Ascending aorta (tissue), 2 donors: Measurements from ENCODE around the gene EN1. TPM values are rescaled to one million over a fixed set of nuclear protein-coding genes. Genes with fewer than 3 reads are reported as not detected.

ENCODE experiments used
- DNase-seq, 2 donors: peaks; one replicate each; pipeline ENCODE4 v3.0.0-alpha.2; 2019; ENCODE audit warnings: low spot score in 2 of 2
- H3K27ac ChIP-seq, 2 donors: fragments of 200-600 bp; sonication (generic); one replicate each; pipeline ENCODE4 v1.5.1; 2016 to 2017; ENCODE audit warnings: mild to moderate bottlenecking in 1 of 2
- H3K27me3 ChIP-seq: fragments of 200-600 bp; sonication (generic); one replicate; pipeline ENCODE4 v1.5.1; 2017
- H3K36me3 ChIP-seq, 2 donors: fragments of 200-600 bp; sonication (generic); one replicate each; pipeline ENCODE4 v1.5.1; 2016
- H3K4me1 ChIP-seq, 2 donors: fragments of 200-600 bp; sonication (generic); one replicate each; pipeline ENCODE4 v1.5.1; 2016 to 2017; ENCODE audit warnings: mild to moderate bottlenecking in 1 of 2
- H3K4me3 ChIP-seq, 2 donors: fragments of 200-600 bp; sonication (generic); one replicate each; pipeline ENCODE4 v1.5.1; 2016 to 2017; ENCODE audit warnings: mild to moderate bottlenecking in 1 of 2
- H3K9me3 ChIP-seq, 2 donors: fragments of 200-600 bp; sonication (generic); one replicate each; pipeline ENCODE4 v1.5.1; 2016
- CTCF ChIP-seq, 3 experiments: fragments of 200-600 bp in 2 of 3; fragments of 450-650 bp in 1 of 3; sonication (generic) in 2 of 3; IDR thresholded peaks; one replicate each; pipeline ENCODE4 v1.5.1; 2016 to 2019; ENCODE audit warnings: antibody characterized with exemption in 3 of 3, mild to moderate bottlenecking in 1 of 3, moderate library complexity in 1 of 3
- intact Hi-C: fragments of 100-400 bp; cut with DNase I; formaldehyde crosslinking; loops from one replicate; pipeline ENCODE4 v1.15.1; 2023
- total RNA-seq: library from RNA; depleted of rRNA; stranded (reverse); fragments of >200 nt; gene quantifications from one replicate; pipeline ENCODE4 v1.1.0, GENCODE V29; 2016

Gene EN1
- total RNA-seq, 1 donor from 2014 or later = not detected

- Histone ChIP-seq H3K9me3 (no peaks in the 10 kb centered on the region), H3K27me3 (peaks cover 35% of the 10 kb centered on the region), H3K4me3 (no peak overlapping the region), H3K36me3 (no peaks in the 10 kb centered on the region), H3K4me1 (peaks cover 0 to 17% of the 10 kb centered on the region in 2 donors), H3K27ac (no peak overlapping the region)
- intact Hi-C loops = no loop called here
- TF ChIP-seq CTCF (IDR thresholded peaks at IDR 0.05) = no peak
- DNase-seq = peak in 1 of 2 donors; percentile 47
These were observed 5.7 kb upstream of the EN1 start for GRCh38 chr2:118853129-118853640.

- H3K4me1 ChIP-seq = peaks cover 0 to 19% of the 10 kb centered on the region in 2 donors
- no peak overlapping the region for H3K27ac ChIP-seq
- no peak for TF ChIP-seq CTCF (IDR thresholded peaks at IDR 0.05)
- peak in 1 of 2 donors; percentile 34 for DNase-seq
- intact Hi-C loops = no loop called here
- no peaks in the 10 kb centered on the region for H3K36me3 ChIP-seq
- H3K27me3 ChIP-seq = peaks cover 30% of the 10 kb centered on the region
- no peak overlapping the region for H3K4me3 ChIP-seq
- no peaks in the 10 kb centered on the region for H3K9me3 ChIP-seq
These were observed 5.2 kb upstream of the EN1 start for GRCh38 chr2:118852605-118853128.

- Histone ChIP-seq H3K4me1 (peaks cover 3 to 21% of the 10 kb centered on the region in 2 donors), H3K27me3 (peaks cover 26% of the 10 kb centered on the region), H3K4me3 (no peak overlapping the region), H3K27ac (no peak overlapping the region), H3K36me3 (no peaks in the 10 kb centered on the region), H3K9me3 (no peaks in the 10 kb centered on the region)
- TF ChIP-seq CTCF (IDR thresholded peaks at IDR 0.05) = no peak
- DNase-seq = no peak
- intact Hi-C loops = no loop called here
These were observed 4.2 kb upstream of the EN1 start for GRCh38 chr2:118851650-118852049.

- Histone ChIP-seq H3K4me1 (peaks cover 3 to 23% of the 10 kb centered on the region in 2 donors), H3K36me3 (no peaks in the 10 kb centered on the region), H3K9me3 (no peaks in the 10 kb centered on the region), H3K27me3 (peaks cover 24% of the 10 kb centered on the region), H3K4me3 (no peak overlapping the region), H3K27ac (no peak overlapping the region)
- intact Hi-C loops = no loop called here
- no peak for TF ChIP-seq CTCF (IDR thresholded peaks at IDR 0.05)
- peak in 1 of 2 donors; percentile 24 for DNase-seq
These were observed 3.5 kb upstream of the EN1 start for GRCh38 chr2:118850901-118851415.

- intact Hi-C loops = no loop called here
- Histone ChIP-seq H3K27ac (no peak overlapping the region), H3K27me3 (peaks cover 26% of the 10 kb centered on the region), H3K9me3 (no peaks in the 10 kb centered on the region), H3K36me3 (no peaks in the 10 kb centered on the region), H3K4me1 (peaks cover 3 to 17% of the 10 kb centered on the region in 2 donors), H3K4me3 (no peak overlapping the region)
- TF ChIP-seq CTCF (IDR thresholded peaks at IDR 0.05) = no peak
- DNase-seq = peak in 1 of 2 donors; percentile 33
These were observed 2.9 kb upstream of the EN1 start for GRCh38 chr2:118850168-118850900.
